Measurements from ENCODE around the gene KREMEN1. TPM values are rescaled to one million over a fixed set of nuclear protein-coding genes. Genes with fewer than 3 reads are reported as not detected.

KREMEN1 gene
- total RNA-seq, 1 donor from 2014 or later = not detected

- H3K4me1 Mint-ChIP-seq = peaks cover under 1% of the 10 kb centered on the region
- no peaks in the 10 kb centered on the region for H3K9me3 Mint-ChIP-seq
- H3K4me3 Mint-ChIP-seq = no peak overlapping the region
Measured at GRCh38 chr22:29060251-29060869, 12.5 kb upstream of the KREMEN1 start.

GRCh38 chr22:29060931-29061330, 11.9 kb upstream of the KREMEN1 start:
- Mint-ChIP-seq H3K4me3 (no peak overlapping the region), H3K27ac (no peak overlapping the region), H3K4me1 (peaks cover 1% of the 10 kb centered on the region), H3K27me3 (peaks cover 50% of the 10 kb centered on the region), H3K36me3 (ENCODE audit: low read depth) (no peaks in the 10 kb centered on the region), H3K9me3 (no peaks in the 10 kb centered on the region)
- DNase-seq = no peak
- intact Hi-C loops (cut with micrococcal nuclease) = no loop called here

More at GRCh38 chr22:29060251-29060869, 12.5 kb upstream of the KREMEN1 start:
- H3K36me3 Mint-ChIP-seq (ENCODE audit: low read depth) = no peaks in the 10 kb centered on the region
- no peak overlapping the region for H3K27ac Mint-ChIP-seq
- no peak for DNase-seq
- intact Hi-C loops (cut with micrococcal nuclease) = no loop called here
- H3K27me3 Mint-ChIP-seq = peaks cover 50% of the 10 kb centered on the region

GRCh38 chr22:29061773-29062172, 11.1 kb upstream of the KREMEN1 start, which contains the start of gene C22orf31:
C22orf31 (minus strand) TSS chr22:29061831; CDS start chr22:29061792, 39 bp downstream.
- no peak for DNase-seq
- intact Hi-C loops (cut with micrococcal nuclease) = no loop called here
- Mint-ChIP-seq H3K9me3 (no peaks in the 10 kb centered on the region), H3K4me1 (peaks cover 1% of the 10 kb centered on the region), H3K4me3 (no peak within 1 kb of the TSS), H3K27me3 (peaks cover 55% of the 10 kb centered on the region), H3K36me3 (ENCODE audit: low read depth) (no peaks in the 10 kb centered on the region), H3K27ac (no peak within 1 kb of the TSS)

- no peaks in the 10 kb centered on the region for H3K9me3 Mint-ChIP-seq
- DNase-seq = no peak
- no peak overlapping the region for H3K27ac Mint-ChIP-seq
- H3K27me3 Mint-ChIP-seq = peaks cover 57% of the 10 kb centered on the region
- H3K4me1 Mint-ChIP-seq = peaks cover 1% of the 10 kb centered on the region
- H3K36me3 Mint-ChIP-seq (ENCODE audit: low read depth) = no peaks in the 10 kb centered on the region
- no peak overlapping the region for H3K4me3 Mint-ChIP-seq
- intact Hi-C loops (cut with micrococcal nuclease) = no loop called here
Measured at GRCh38 chr22:29062286-29062821, 10.5 kb upstream of the KREMEN1 start.

- Mint-ChIP-seq H3K9me3 (no peaks in the 10 kb centered on the region), H3K27me3 (peaks cover 61% of the 10 kb centered on the region), H3K4me1 (peaks cover 1% of the 10 kb centered on the region), H3K4me3 (no peak overlapping the region), H3K36me3 (ENCODE audit: low read depth) (no peaks in the 10 kb centered on the region), H3K27ac (no peak overlapping the region)
- DNase-seq = no peak
- intact Hi-C loops (cut with micrococcal nuclease) = no loop called here
Measured at GRCh38 chr22:29065468-29066190, 7.2 kb upstream of the KREMEN1 start.

GRCh38 chr22:29069463-29069862, 3.4 kb upstream of the KREMEN1 start:
- peaks cover 55% of the 10 kb centered on the region for H3K27me3 Mint-ChIP-seq

GRCh38 chr22:29070490-29070889, 2.3 kb upstream of the KREMEN1 start:
- peaks cover 62% of the 10 kb centered on the region for H3K27me3 Mint-ChIP-seq

More at GRCh38 chr22:29069463-29069862, 3.4 kb upstream of the KREMEN1 start:
- Mint-ChIP-seq H3K4me1 (peaks cover 20% of the 10 kb centered on the region), H3K9me3 (no peaks in the 10 kb centered on the region), H3K36me3 (ENCODE audit: low read depth) (no peaks in the 10 kb centered on the region), H3K27ac (no peak overlapping the region), H3K4me3 (no peak overlapping the region)
- no peak for DNase-seq
- intact Hi-C loops (cut with micrococcal nuclease) = no loop called here

GRCh38 chr22:29071261-29072045, 1.4 kb upstream of the KREMEN1 start:
- intact Hi-C loops (cut with micrococcal nuclease) = loop anchor here (1.0 kb wide), 1 partner anchor 329 kb away; the partner anchor contains the start of gene HSCB
- Mint-ChIP-seq H3K27ac (peak overlapping the region; percentile 32), H3K4me1 (peaks cover 18% of the 10 kb centered on the region), H3K4me3 (peak overlapping the region; percentile 78), H3K36me3 (ENCODE audit: low read depth) (no peaks in the 10 kb centered on the region), H3K27me3 (peaks cover 66% of the 10 kb centered on the region), H3K9me3 (no peaks in the 10 kb centered on the region)
- peak; percentile 77 for DNase-seq

More at GRCh38 chr22:29070490-29070889, 2.3 kb upstream of the KREMEN1 start:
- Mint-ChIP-seq H3K36me3 (ENCODE audit: low read depth) (no peaks in the 10 kb centered on the region), H3K27ac (no peak overlapping the region), H3K9me3 (no peaks in the 10 kb centered on the region), H3K4me3 (no peak overlapping the region), H3K4me1 (peaks cover 18% of the 10 kb centered on the region)
- intact Hi-C loops (cut with micrococcal nuclease) = no loop called here
- DNase-seq = no peak

GRCh38 chr22:29072193-29072978, 449 bp upstream of the KREMEN1 start:
- peak; percentile 94 for DNase-seq
- no peaks in the 10 kb centered on the region for H3K9me3 Mint-ChIP-seq
- H3K36me3 Mint-ChIP-seq (ENCODE audit: low read depth) = no peaks in the 10 kb centered on the region
- intact Hi-C loops (cut with micrococcal nuclease) = loop anchor here (1.0 kb wide), 1 partner anchor 330 kb away; the partner anchor contains the start of gene HSCB
- H3K4me1 Mint-ChIP-seq = peaks cover 18% of the 10 kb centered on the region
- H3K27me3 Mint-ChIP-seq = peaks cover 65% of the 10 kb centered on the region
- peak overlapping the region; percentile 72 for H3K4me3 Mint-ChIP-seq
- no peak overlapping the region for H3K27ac Mint-ChIP-seq

- H3K27me3 Mint-ChIP-seq = peaks cover 75% of the 10 kb centered on the region
- intact Hi-C loops (cut with micrococcal nuclease) = no loop called here
- no peak overlapping the region for H3K27ac Mint-ChIP-seq
- no peaks in the 10 kb centered on the region for H3K36me3 Mint-ChIP-seq (ENCODE audit: low read depth)
- DNase-seq = peak; percentile 67
- H3K4me1 Mint-ChIP-seq = peaks cover 18% of the 10 kb centered on the region
- H3K4me3 Mint-ChIP-seq = peak overlapping the region; percentile 76
- no peaks in the 10 kb centered on the region for H3K9me3 Mint-ChIP-seq
Measured at GRCh38 chr22:29073618-29074275, 912 bp downstream of the KREMEN1 start.

- Mint-ChIP-seq H3K27ac (no peak overlapping the region), H3K27me3 (peaks cover 77% of the 10 kb centered on the region), H3K36me3 (ENCODE audit: low read depth) (no peaks in the 10 kb centered on the region), H3K4me1 (peaks cover 18% of the 10 kb centered on the region), H3K9me3 (no peaks in the 10 kb centered on the region), H3K4me3 (peak overlapping the region; percentile 76)
- DNase-seq = no peak
- intact Hi-C loops (cut with micrococcal nuclease) = no loop called here
Measured at GRCh38 chr22:29074276-29074772, 1.5 kb downstream of the KREMEN1 start.

GRCh38 chr22:29078036-29078868, 5.4 kb downstream of the KREMEN1 start:
- Mint-ChIP-seq H3K27me3 (peaks cover 66% of the 10 kb centered on the region), H3K36me3 (ENCODE audit: low read depth) (no peaks in the 10 kb centered on the region), H3K27ac (no peak overlapping the region), H3K9me3 (no peaks in the 10 kb centered on the region), H3K4me3 (no peak overlapping the region), H3K4me1 (peaks cover 4% of the 10 kb centered on the region)
- intact Hi-C loops (cut with micrococcal nuclease) = no loop called here
- no peak for DNase-seq

Measured in activated CD4-positive, alpha-beta T cell treated with anti-CD3 and anti-CD28 coated beads, Interleukin-2, amount 10 ng/mL, durations not matched to agents 24 days and 14 days (primary cell).